PC-3 (cell line): ENCODE results near the gene NRXN2.

Experiments used
- EZH2 ChIP-seq: fragments of 300-600 bp; sonication (generic); IDR thresholded peaks from one replicate; pipeline ENCODE4 v1.6.1; 2017; ENCODE audit warnings: antibody characterized with exemption, mild to moderate bottlenecking, low read length; ENCODE audit not compliant: unreplicated experiment
- EZH2phosphoT487 ChIP-seq: fragments of 300-600 bp; sonication (generic); IDR thresholded peaks from 2 replicates; pipeline ENCODE4 v1.6.1; 2018; ENCODE audit warnings: mild to moderate bottlenecking, antibody characterized with exemption, low read length, borderline replicate concordance
- TF ChIP-seq, protein P1 (sequence below): fragments of 300-600 bp; sonication (generic); conservative IDR thresholded peaks from 2 replicates; pipeline ENCODE4 v1.5.1; 2017; ENCODE audit warnings: antibody characterized with exemption, low read depth, mild to moderate bottlenecking, low read length

DNA sequence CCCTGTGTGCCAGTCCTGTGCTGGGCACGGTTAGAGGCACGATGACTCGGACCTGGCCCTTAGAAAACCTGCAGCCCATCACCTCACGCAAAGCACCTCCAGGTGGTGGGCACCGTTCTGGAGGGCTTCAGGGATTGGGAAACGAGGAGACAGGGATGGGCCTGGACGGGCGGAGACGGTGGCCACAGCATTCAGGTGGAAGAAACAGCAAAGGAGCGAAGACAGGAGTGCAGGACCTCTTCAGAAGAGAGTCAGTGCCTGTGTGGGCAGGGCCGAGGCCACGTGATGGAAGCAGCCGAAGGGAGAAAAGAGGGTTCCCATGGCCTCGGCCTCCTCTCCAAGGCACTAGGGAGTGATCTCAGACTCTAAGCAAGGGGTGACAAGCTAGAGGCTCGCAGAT is 140.1 kb downstream of the NRXN2 start:
- TF ChIP-seq, protein P1, sequence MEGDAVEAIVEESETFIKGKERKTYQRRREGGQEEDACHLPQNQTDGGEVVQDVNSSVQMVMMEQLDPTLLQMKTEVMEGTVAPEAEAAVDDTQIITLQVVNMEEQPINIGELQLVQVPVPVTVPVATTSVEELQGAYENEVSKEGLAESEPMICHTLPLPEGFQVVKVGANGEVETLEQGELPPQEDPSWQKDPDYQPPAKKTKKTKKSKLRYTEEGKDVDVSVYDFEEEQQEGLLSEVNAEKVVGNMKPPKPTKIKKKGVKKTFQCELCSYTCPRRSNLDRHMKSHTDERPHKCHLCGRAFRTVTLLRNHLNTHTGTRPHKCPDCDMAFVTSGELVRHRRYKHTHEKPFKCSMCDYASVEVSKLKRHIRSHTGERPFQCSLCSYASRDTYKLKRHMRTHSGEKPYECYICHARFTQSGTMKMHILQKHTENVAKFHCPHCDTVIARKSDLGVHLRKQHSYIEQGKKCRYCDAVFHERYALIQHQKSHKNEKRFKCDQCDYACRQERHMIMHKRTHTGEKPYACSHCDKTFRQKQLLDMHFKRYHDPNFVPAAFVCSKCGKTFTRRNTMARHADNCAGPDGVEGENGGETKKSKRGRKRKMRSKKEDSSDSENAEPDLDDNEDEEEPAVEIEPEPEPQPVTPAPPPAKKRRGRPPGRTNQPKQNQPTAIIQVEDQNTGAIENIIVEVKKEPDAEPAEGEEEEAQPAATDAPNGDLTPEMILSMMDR, result no peak
- TF ChIP-seq EZH2phosphoT487, result no peak
- no peak for TF ChIP-seq EZH2
